ENCODE data around the gene TNFRSF13B.

TNFRSF13B gene

GRCh38 chr17:16971458-16972338 is at the start of gene TNFRSF13B:
TSS of gene TNFRSF13B (minus strand) at chr17:16972118. CDS start at chr17:16972075, 43 bp downstream.
- no peak for DNase-seq (ENCODE audit: low read depth)
- H3K4me3 ChIP-seq (ENCODE audit: low read depth, low read length): peak within 1 kb of the TSS; percentile 81
- TF ChIP-seq CTCF (IDR thresholded peaks at IDR 0.05; ENCODE audit: low read depth, low read length, missing control alignments): no peak

DNA sequence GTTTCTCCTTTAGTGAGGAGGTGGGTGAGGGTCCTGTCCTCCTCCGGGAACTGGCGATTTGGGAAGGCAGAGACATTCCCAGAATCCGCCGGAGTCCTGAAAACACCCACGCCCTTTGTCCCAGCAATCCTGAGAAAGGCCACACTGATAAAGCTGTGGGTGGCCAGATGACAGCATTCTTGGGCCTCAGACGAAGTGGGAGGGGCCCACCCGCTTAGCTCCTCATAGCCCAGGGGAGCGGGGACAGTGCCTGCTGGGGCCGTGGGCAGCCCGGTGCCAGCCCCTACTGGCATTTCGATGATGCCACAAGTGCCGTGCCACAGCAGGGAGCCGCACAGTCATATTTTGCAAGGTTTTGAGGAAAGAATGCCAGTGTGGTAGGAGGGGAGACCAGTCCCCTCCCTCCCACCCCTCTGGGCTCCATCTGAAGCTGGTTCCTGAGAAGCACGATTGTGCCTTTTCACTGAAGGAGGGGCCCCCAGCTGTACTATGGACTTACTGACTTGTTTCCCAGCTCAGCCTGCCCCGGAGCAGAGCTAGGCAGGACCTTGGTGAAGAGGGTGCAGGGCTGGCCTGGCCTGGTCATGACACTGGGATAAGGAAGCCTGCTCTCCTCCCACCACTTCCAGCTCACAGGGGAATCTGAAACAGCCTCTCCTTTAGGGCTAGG is 49.4 kb upstream of the TNFRSF13B start:
- no peak for DNase-seq (ENCODE audit: low read depth)
- no peak overlapping the region for H3K4me3 ChIP-seq (ENCODE audit: low read depth, low read length)
- no peak for TF ChIP-seq CTCF (IDR thresholded peaks at IDR 0.05; ENCODE audit: low read depth, low read length, missing control alignments)

DNA sequence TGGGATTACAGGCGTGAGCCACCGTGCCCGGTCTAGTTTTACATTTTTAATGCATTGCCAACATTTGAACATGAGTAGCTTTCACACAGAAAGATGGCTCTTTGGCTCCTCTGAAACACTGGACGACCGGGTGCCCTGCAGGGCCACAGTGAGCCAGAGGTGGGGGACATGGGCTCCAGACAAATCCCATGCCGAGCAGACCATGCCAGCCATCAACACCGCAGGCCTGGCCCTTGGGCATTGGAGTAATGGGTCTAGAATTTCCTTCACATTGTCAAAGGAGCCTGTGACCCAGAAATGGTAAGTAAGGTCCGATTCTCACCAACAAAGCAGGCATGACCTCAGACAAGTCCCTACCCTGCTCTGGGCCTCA is 48.9 kb upstream of the TNFRSF13B start:
- no peak for TF ChIP-seq CTCF (IDR thresholded peaks at IDR 0.05; ENCODE audit: low read depth, low read length, missing control alignments)
- no peak for DNase-seq (ENCODE audit: low read depth)
- no peak overlapping the region for H3K4me3 ChIP-seq (ENCODE audit: low read depth, low read length)

DNA sequence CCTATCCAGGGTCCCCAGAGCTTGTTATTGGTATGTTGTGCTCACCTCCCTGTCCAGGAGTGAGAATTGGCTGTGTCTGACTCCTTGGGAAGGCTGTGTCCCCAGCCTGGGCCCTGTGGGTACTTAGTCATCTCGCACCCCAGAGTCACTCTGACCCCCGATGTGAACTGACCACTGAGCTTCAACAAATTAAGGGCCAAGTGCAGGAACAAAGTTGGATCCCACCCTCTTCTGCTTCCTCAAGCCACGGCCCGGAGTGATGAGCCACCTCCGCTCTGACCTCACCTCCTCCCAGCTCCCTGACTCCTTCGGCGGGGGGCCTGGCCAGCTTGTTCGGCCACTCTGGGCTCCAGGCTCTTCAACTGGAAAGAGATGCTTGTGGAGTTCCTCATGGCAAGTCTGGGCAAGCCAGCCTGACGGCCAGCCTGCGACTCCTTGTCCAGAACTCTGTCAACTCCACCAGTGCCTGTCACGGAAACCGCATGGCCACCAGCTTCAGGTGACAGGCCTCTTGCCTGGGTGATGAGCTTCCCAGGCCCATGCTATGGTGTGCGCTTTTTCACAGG is 48.1 kb upstream of the TNFRSF13B start:
- H3K4me3 ChIP-seq (ENCODE audit: low read depth, low read length): no peak overlapping the region
- no peak for DNase-seq (ENCODE audit: low read depth)
- TF ChIP-seq CTCF (IDR thresholded peaks at IDR 0.05; ENCODE audit: low read depth, low read length, missing control alignments): no peak

DNA sequence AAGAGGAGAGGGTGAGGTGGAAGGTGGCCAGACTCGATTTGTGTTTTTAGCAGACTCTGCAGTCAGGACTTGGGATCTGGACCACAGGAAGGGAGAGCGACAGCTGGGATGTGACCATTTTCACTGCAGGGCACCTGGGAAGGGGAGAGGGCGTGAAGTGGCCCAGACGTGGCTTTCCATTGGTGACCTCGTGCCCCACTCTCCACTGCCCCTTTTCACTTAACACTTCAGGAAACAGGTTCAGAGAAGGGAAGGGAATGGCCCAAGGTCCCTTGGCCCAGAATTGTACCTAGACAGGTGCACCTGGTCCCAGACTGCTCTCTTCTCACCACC is 47.5 kb upstream of the TNFRSF13B start:
- H3K4me3 ChIP-seq (ENCODE audit: low read depth, low read length): no peak overlapping the region
- no peak for DNase-seq (ENCODE audit: low read depth)
- TF ChIP-seq CTCF (IDR thresholded peaks at IDR 0.05; ENCODE audit: low read depth, low read length, missing control alignments): no peak

- TF ChIP-seq CTCF (IDR thresholded peaks at IDR 0.05; ENCODE audit: low read depth, low read length, missing control alignments): no peak
- H3K4me3 ChIP-seq (ENCODE audit: low read depth, low read length): no peak overlapping the region
- no peak for DNase-seq (ENCODE audit: low read depth)
These were observed 46.9 kb upstream of the TNFRSF13B start for GRCh38 chr17:17018612-17019429.
